Natural killer cell (primary cell): ENCODE measurements around the gene TSPAN17. TPM values are rescaled to one million over a fixed set of nuclear protein-coding genes. Genes with fewer than 3 reads are reported as not detected.
A peak's percentile ranks its signal among the peaks of the same experiment; 100 is the strongest.

Experiments
- ATAC-seq, 3 donors: fragments of 150-1000 bp in 2 of 3; fragments of 200-7000 bp in 1 of 3; cut with Tn5 transposase; 1 replicate in 1 of 3; 2 replicates in 2 of 3; pipeline ENCODE4 v1.10.0; 2021; ENCODE audit warnings: mild to moderate bottlenecking in 2 of 3, moderate library complexity in 2 of 3
- DNase-seq, 2 donors: peaks; one replicate each; pipeline versions ENCODE4 v3.0.0 to v3.0.0-alpha.2; 2013 to 2021; ENCODE audit warnings: mixed read lengths in 1 of 2
- H3K27ac ChIP-seq: one replicate; pipeline ENCODE4 v1.5.1; 2013; ENCODE audit warnings: mild to moderate bottlenecking, low read length
- H3K27me3 ChIP-seq: one replicate; pipeline ENCODE4 v1.6.1; 2013; ENCODE audit warnings: low read length; ENCODE audit not compliant: control insufficient read depth, insufficient read depth
- H3K36me3 ChIP-seq: one replicate; pipeline ENCODE4 v1.6.1; 2013; ENCODE audit warnings: low read length; ENCODE audit not compliant: control insufficient read depth, insufficient read depth
- H3K4me1 ChIP-seq: one replicate; pipeline ENCODE4 v1.6.1; 2013; ENCODE audit warnings: low read length; ENCODE audit not compliant: control insufficient read depth, insufficient read depth
- H3K4me3 ChIP-seq: one replicate; pipeline ENCODE4 v1.5.1; 2013; ENCODE audit warnings: low read length
- H3K9me3 ChIP-seq: one replicate; pipeline ENCODE4 v1.6.1; 2013; ENCODE audit warnings: low read length; ENCODE audit not compliant: control insufficient read depth, insufficient read depth
- H3K27ac Mint-ChIP-seq, 2 donors: one replicate each; pipeline ENCODE4 v1.8.0; 2022; ENCODE audit warnings: mild to moderate bottlenecking in 2 of 2, mixed read lengths in 2 of 2, moderate library complexity in 1 of 2
- H3K27me3 Mint-ChIP-seq, 2 donors: one replicate each; pipeline ENCODE4 v1.8.0; 2022; ENCODE audit warnings: low read depth in 2 of 2, mixed read lengths in 2 of 2
- H3K36me3 Mint-ChIP-seq: one replicate; pipeline ENCODE4 v1.8.0; 2022; ENCODE audit warnings: mixed read lengths
- H3K4me1 Mint-ChIP-seq, 2 donors: one replicate each; pipeline ENCODE4 v1.8.0; 2022; ENCODE audit warnings: mixed read lengths in 2 of 2
- H3K4me3 Mint-ChIP-seq: one replicate; pipeline ENCODE4 v1.8.0; 2022; ENCODE audit warnings: mild to moderate bottlenecking, moderate library complexity, mixed read lengths
- H3K9me3 Mint-ChIP-seq, 2 donors: one replicate each; pipeline ENCODE4 v1.8.0; 2022; ENCODE audit warnings: mixed read lengths in 2 of 2
- WGBS: methylation state at CpG from one replicate; pipeline ENCODE4 v1.1.7; 2013; ENCODE audit warnings: missing lambda C conversion rate; ENCODE audit not compliant: insufficient coverage; 5-methylcytosine and 5-hydroxymethylcytosine counted together
- intact Hi-C: fragments of 100-400 bp; cut with micrococcal nuclease; formaldehyde crosslinking; loops from one replicate; pipeline ENCODE4 v1.14.2; 2022
- total RNA-seq, 4 donors: library from RNA; stranded (reverse); fragments of 120-200 nt in 1 of 4; gene quantifications; one replicate each; pipeline versions ENCODE4 v1.2.3 to v1.2.4, GENCODE V29; 2013 to 2022
- TF ChIP-seq, protein P1 (sequence below): fragments of 200-600 bp; IDR thresholded peaks from one replicate; pipeline ENCODE4 v1.8.0; 2022; ENCODE audit warnings: antibody characterized with exemption

The TSPAN17 gene
- total RNA-seq, 3 donors from 2014 or later (not counting 1 experiment from before 2014, with no cell fraction given) = 24.1 to 29.4 (median 24.6) TPM

DNA sequence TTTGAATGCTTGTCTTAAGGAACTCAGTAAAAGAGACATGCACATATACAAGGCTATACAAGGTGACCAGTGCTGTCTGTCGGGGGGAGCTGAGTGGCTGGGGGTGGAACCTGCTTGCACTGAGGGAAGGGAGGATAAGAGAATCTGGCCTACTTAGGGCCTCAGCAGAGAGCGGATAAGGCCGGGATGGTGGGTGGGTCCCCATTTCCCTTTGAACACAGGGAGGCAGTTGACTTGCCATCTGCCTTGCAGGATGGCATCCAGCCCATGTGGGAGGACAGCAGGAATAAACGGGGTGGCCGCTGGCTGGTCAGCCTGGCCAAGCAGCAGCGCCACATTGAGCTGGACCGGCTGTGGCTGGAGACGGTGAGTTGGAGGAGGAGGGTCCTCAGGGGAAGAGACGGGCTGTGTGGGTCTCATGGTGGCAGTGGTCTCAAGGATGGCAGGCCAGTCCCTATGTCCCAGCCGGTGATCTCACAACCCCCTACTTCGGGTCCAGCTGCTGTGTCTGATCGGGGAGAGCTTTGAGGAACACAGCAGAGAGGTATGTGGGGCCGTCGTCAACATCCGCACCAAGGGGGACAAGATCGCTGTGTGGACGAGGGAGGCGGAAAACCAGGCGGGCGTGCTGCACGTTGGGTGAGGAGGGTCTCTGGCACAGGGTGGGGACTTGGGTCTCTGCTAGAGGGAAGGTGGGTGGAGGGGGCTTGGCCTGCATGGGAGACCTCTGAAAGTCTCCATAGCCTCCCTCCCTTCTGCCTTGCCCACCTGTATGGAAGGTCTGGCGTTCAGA lies 2.2 kb upstream of the TSPAN17 start:
- H3K9me3 ChIP-seq = no peaks in the 10 kb centered on the region
- H3K4me1 ChIP-seq = peaks cover 34% of the 10 kb centered on the region
- H3K27ac ChIP-seq = no peak overlapping the region
- intact Hi-C loops = no loop called here
- no peaks in the 10 kb centered on the region for H3K27me3 ChIP-seq
- TF ChIP-seq, protein P1, sequence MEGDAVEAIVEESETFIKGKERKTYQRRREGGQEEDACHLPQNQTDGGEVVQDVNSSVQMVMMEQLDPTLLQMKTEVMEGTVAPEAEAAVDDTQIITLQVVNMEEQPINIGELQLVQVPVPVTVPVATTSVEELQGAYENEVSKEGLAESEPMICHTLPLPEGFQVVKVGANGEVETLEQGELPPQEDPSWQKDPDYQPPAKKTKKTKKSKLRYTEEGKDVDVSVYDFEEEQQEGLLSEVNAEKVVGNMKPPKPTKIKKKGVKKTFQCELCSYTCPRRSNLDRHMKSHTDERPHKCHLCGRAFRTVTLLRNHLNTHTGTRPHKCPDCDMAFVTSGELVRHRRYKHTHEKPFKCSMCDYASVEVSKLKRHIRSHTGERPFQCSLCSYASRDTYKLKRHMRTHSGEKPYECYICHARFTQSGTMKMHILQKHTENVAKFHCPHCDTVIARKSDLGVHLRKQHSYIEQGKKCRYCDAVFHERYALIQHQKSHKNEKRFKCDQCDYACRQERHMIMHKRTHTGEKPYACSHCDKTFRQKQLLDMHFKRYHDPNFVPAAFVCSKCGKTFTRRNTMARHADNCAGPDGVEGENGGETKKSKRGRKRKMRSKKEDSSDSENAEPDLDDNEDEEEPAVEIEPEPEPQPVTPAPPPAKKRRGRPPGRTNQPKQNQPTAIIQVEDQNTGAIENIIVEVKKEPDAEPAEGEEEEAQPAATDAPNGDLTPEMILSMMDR = no peak
- H3K9me3 Mint-ChIP-seq = no peaks in the 10 kb centered on the region
- H3K4me3 Mint-ChIP-seq = no peak overlapping the region
- no peaks in the 10 kb centered on the region for H3K27me3 Mint-ChIP-seq
- H3K27ac Mint-ChIP-seq = peak overlapping the region in 1 of 2 donors; percentile 45
- H3K36me3 ChIP-seq = no peaks in the 10 kb centered on the region
- H3K4me3 ChIP-seq = no peak overlapping the region
- DNase-seq (no peak), ATAC-seq (no peak)
- 95% methylated on average over 19 of the region's 22 CpGs for WGBS
- peaks cover 15 to 36% of the 10 kb centered on the region in 2 donors for H3K4me1 Mint-ChIP-seq
- H3K36me3 Mint-ChIP-seq = no peaks in the 10 kb centered on the region

DNA sequence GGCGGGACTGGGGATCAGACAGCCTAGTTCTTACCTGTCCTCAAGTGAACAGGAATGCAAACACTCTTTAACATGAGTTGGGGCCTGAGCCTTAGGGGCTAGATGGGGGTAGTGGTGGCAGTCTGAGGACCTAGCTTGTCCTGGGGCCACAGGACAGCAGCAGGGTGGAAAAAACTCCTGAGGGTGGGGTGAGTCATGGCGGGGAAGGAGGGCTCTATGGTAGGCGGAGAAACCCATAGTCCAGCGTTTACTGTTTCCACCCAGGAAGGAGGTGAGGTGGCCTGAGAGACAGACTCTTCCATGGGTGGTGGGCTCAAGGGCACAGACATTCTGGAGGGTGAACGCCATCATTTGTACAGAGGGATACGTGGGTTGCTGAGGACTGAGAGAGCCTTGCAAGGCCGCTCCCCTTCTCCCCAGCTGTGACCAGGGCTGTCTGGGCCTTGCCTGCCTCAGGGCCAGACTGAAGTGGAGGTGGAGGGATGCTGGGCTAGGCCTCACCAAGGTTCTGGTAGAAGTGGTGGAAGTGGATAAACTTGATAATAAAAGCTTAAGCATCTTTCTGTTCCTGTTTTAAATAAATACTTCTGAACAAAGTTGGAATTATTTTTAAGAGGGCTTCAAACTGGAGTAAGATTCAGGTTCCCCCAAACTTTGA lies 1.1 kb upstream of the TSPAN17 start:
- Mint-ChIP-seq H3K27me3 (no peaks in the 10 kb centered on the region), H3K27ac (peak overlapping the region; percentile 66 to 84), H3K4me3 (peak overlapping the region; percentile 90), H3K36me3 (no peaks in the 10 kb centered on the region), H3K9me3 (no peaks in the 10 kb centered on the region), H3K4me1 (peaks cover 22 to 47% of the 10 kb centered on the region in 2 donors)
- 99% methylated on average over 7 of the region's 7 CpGs for WGBS
- intact Hi-C loops = no loop called here
- H3K27me3 ChIP-seq = no peaks in the 10 kb centered on the region
- H3K36me3 ChIP-seq = no peaks in the 10 kb centered on the region
- H3K9me3 ChIP-seq = no peaks in the 10 kb centered on the region
- peak overlapping the region; percentile 12 for H3K27ac ChIP-seq
- TF ChIP-seq, protein P1 = no peak
- H3K4me3 ChIP-seq = no peak overlapping the region
- DNase-seq (no peak), ATAC-seq (no peak)
- H3K4me1 ChIP-seq = peaks cover 45% of the 10 kb centered on the region

DNA sequence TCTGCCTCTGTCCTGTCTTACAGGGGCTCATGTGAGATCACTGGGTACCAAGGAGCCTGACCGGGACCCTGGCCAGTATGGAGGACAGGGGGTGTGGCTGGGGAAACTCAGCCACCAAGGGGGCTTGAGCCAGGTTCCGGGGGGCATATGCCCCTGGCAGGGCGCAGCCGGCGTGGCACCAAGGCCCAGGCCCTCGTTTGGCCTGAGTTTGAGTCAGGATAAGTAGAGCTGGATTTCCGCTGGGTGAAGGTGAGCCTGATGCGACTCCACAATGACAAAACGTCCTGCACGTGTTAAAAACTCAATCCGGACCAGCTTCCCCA lies 616 bp upstream of the TSPAN17 start:
- peak overlapping the region; percentile 12 for H3K27ac ChIP-seq
- Mint-ChIP-seq H3K4me3 (peak overlapping the region; percentile 90), H3K27me3 (no peaks in the 10 kb centered on the region), H3K27ac (peak overlapping the region; percentile 66 to 84), H3K36me3 (no peaks in the 10 kb centered on the region), H3K4me1 (peaks cover 24 to 52% of the 10 kb centered on the region in 2 donors), H3K9me3 (no peaks in the 10 kb centered on the region)
- DNase-seq (no peak), ATAC-seq (no peak)
- intact Hi-C loops = no loop called here
- H3K4me3 ChIP-seq = peak overlapping the region; percentile 57
- TF ChIP-seq, protein P1 = no peak
- H3K9me3 ChIP-seq = no peaks in the 10 kb centered on the region
- H3K27me3 ChIP-seq = no peaks in the 10 kb centered on the region
- peaks cover 50% of the 10 kb centered on the region for H3K4me1 ChIP-seq
- WGBS = 38% methylated on average over 11 of the region's 11 CpGs
- no peaks in the 10 kb centered on the region for H3K36me3 ChIP-seq
